DND-41 (cell line): ENCODE data around the gene JSRP1.

Experiments used
- EZH2 ChIP-seq: IDR thresholded peaks from 3 replicates; pipeline ENCODE4 v1.6.1; 2012; ENCODE audit warnings: borderline replicate concordance, low read depth, mild to moderate bottlenecking, moderate library complexity, low read length, inconsistent platforms; ENCODE audit not compliant: severe bottlenecking
- TF ChIP-seq, protein P1 (sequence below): IDR thresholded peaks from 2 replicates; pipeline ENCODE4 v1.5.1; 2012; ENCODE audit warnings: borderline replicate concordance, low read length, moderate library complexity, mild to moderate bottlenecking; ENCODE audit not compliant: poor library complexity, severe bottlenecking; ENCODE audit errors: extremely low read depth

DNA sequence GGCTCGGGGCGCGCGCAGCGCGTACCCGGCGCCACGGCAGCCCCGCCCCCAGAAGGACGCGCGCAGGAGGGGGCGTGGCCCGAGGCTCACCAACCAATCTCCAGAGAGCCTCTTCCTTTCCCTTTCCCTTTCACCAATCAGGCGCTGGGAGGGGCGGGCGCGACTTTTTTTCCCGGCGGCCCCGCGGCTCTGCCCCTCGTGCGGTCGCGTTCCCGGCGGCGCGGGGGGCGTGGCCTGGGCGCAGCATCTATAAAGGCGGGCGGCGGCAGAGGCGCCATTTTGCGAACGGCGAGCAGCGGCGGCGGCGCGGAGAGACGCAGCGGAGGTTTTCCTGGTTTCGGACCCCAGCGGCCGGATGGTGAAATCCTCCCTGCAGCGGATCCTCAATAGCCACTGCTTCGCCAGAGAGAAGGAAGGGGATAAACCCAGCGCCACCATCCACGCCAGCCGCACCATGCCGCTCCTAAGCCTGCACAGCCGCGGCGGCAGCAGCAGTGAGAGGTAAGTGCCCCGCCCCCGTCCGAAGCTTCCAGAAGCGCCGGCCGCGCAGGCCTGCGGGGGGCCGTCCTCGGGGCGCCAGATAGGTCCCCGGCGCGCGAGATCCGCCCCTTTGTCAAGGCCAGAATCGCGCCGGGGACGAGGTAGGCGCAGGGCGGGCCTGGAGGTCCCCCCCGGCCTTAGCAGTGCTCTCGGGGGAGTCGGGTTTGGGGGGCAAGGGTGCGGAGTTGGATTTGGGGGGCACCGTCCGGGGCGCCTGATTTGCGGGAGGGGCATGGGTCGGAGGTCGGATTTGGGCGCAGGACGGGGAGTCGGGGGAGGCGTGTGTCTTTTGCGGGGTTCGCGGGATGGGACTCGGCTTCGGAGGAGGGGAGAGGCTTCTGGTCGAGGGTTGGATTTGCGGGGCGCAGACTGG lies 13.3 kb upstream of the JSRP1 start:
- no peak for TF ChIP-seq EZH2
- TF ChIP-seq, protein P1, sequence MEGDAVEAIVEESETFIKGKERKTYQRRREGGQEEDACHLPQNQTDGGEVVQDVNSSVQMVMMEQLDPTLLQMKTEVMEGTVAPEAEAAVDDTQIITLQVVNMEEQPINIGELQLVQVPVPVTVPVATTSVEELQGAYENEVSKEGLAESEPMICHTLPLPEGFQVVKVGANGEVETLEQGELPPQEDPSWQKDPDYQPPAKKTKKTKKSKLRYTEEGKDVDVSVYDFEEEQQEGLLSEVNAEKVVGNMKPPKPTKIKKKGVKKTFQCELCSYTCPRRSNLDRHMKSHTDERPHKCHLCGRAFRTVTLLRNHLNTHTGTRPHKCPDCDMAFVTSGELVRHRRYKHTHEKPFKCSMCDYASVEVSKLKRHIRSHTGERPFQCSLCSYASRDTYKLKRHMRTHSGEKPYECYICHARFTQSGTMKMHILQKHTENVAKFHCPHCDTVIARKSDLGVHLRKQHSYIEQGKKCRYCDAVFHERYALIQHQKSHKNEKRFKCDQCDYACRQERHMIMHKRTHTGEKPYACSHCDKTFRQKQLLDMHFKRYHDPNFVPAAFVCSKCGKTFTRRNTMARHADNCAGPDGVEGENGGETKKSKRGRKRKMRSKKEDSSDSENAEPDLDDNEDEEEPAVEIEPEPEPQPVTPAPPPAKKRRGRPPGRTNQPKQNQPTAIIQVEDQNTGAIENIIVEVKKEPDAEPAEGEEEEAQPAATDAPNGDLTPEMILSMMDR: no peak
